ENCODE measurements around the gene KIF20B.

- TF ChIP-seq ZNF384 (IDR thresholded peaks at IDR 0.05): no peak
- TF ChIP-seq SUZ12 (IDR thresholded peaks at IDR 0.05): no peak
- no peak for TF ChIP-seq ARNT (IDR thresholded peaks at IDR 0.05)
- TF ChIP-seq FOXA1 (IDR thresholded peaks at IDR 0.05): no peak
- TF ChIP-seq FOXM1 (IDR thresholded peaks at IDR 0.05; ENCODE audit: borderline replicate concordance): no peak
Measured at GRCh38 chr10:89702121-89702480, 711 bp downstream of the KIF20B start.
